ENCODE data around the gene MTFP1.
A peak's percentile ranks its signal among the peaks of the same experiment; 100 is the strongest.

Gene MTFP1

GRCh38 chr22:30436196-30436595 lies 10.6 kb downstream of the MTFP1 start:
- TF ChIP-seq CTCF (IDR thresholded peaks at IDR 0.05; ENCODE audit: control extremely low read depth, extremely low read depth, low read depth, missing control alignments) = no peak
- ChIA-PET POLR2A (no interaction called here), CTCF (interaction anchor here (1.1 to 14.9 kb wide), 4 partner anchors 8 to 44 kb away, joined by 3 to 111 read pairs (median 32); partner anchors contain the start of gene MTFP1)
- no peak for DNase-seq (ENCODE audit: extremely low spot score)

- DNase-seq (ENCODE audit: extremely low spot score) = no peak
- ChIA-PET POLR2A (no interaction called here), CTCF (interaction anchor here (0.6 to 6.8 kb wide), 6 partner anchors 9 to 325 kb away, joined by 3 to 57 read pairs (median 3); partner anchors contain the start of genes MTFP1 and RNF215)
- TF ChIP-seq CTCF (IDR thresholded peaks at IDR 0.05; ENCODE audit: control extremely low read depth, extremely low read depth, low read depth, missing control alignments) = no peak
These were observed 13.0 kb downstream of the MTFP1 start for GRCh38 chr22:30438559-30438958.

- DNase-seq (ENCODE audit: extremely low spot score) = no peak
- no peak for TF ChIP-seq CTCF (IDR thresholded peaks at IDR 0.05; ENCODE audit: control extremely low read depth, extremely low read depth, low read depth, missing control alignments)
- CTCF ChIA-PET = interaction anchor here (0.6 to 6.8 kb wide), 3 partner anchors 14 to 178 kb away, joined by 3 to 57 read pairs (median 3); partner anchors contain the start of genes MTFP1 and RNF215
- POLR2A ChIA-PET = no interaction called here
These were observed 13.7 kb downstream of the MTFP1 start for GRCh38 chr22:30439226-30439625.

- TF ChIP-seq CTCF (IDR thresholded peaks at IDR 0.05; ENCODE audit: control extremely low read depth, extremely low read depth, low read depth, missing control alignments) = no peak
- CTCF ChIA-PET = no interaction called here
- DNase-seq (ENCODE audit: extremely low spot score) = no peak
- POLR2A ChIA-PET = no interaction called here
These were observed 14.3 kb downstream of the MTFP1 start for GRCh38 chr22:30439836-30440235.

- CTCF ChIA-PET = interaction anchor here (1.1 kb wide), 1 partner anchor 15 kb away, joined by 3 read pairs; no protein-coding TSS in a partner anchor
- no peak for TF ChIP-seq CTCF (IDR thresholded peaks at IDR 0.05; ENCODE audit: control extremely low read depth, extremely low read depth, low read depth, missing control alignments)
- DNase-seq (ENCODE audit: extremely low spot score) = no peak
- POLR2A ChIA-PET = no interaction called here
These were observed 15.5 kb downstream of the MTFP1 start for GRCh38 chr22:30441088-30441487.

GRCh38 chr22:30444632-30445437 lies 19.3 kb downstream of the MTFP1 start:
- DNase-seq (ENCODE audit: extremely low spot score) = peak; percentile 86
- peak; percentile 71 for TF ChIP-seq CTCF (IDR thresholded peaks at IDR 0.05; ENCODE audit: control extremely low read depth, extremely low read depth, low read depth, missing control alignments)
- CTCF ChIA-PET = interaction anchor here (0.7 to 5.7 kb wide), 23 partner anchors 13 to 310 kb away, joined by 3 to 111 read pairs (median 5); partner anchors contain the start of gene MTFP1
- POLR2A ChIA-PET = interaction anchor here (1.6 kb wide), 1 partner anchor 12 kb away, joined by 3 read pairs; no protein-coding TSS in a partner anchor

All from GM10248 (cell line).